DOHH2 (cell line): Measurements from ENCODE around the gene CCL21.

Source experiments
- H3F3A ChIP-seq: fragments of 200-600 bp; sonication (generic), shearing (Covaris generic); 2 replicates; pipeline ENCODE4 v1.6.0; 2016; ENCODE audit warnings: antibody characterized with exemption, mild to moderate bottlenecking; ENCODE audit not compliant: control insufficient read depth, insufficient read depth
- H3K27ac ChIP-seq: fragments of 200-600 bp; sonication (generic); 2 replicates; pipeline ENCODE4 v1.5.1; 2014; ENCODE audit warnings: low read depth, mild to moderate bottlenecking, low read length, moderate library complexity
- H3K27me3 ChIP-seq: fragments of 200-600 bp; sonication (generic); 2 replicates; pipeline ENCODE4 v1.6.1; 2014; ENCODE audit warnings: mild to moderate bottlenecking, low read length, mixed read lengths; ENCODE audit not compliant: control insufficient read depth
- H3K36me3 ChIP-seq: fragments of 200-600 bp; sonication (generic); 2 replicates; pipeline ENCODE4 v1.6.1; 2014; ENCODE audit warnings: mild to moderate bottlenecking, low read length, moderate library complexity, mixed read lengths; ENCODE audit not compliant: control insufficient read depth
- H3K4me1 ChIP-seq: fragments of 200-600 bp; sonication (generic); 2 replicates; pipeline ENCODE4 v1.6.1; 2014; ENCODE audit warnings: mild to moderate bottlenecking, low read length, mixed read lengths; ENCODE audit not compliant: control insufficient read depth
- H3K4me2 ChIP-seq: fragments of 200-600 bp; sonication (generic); 2 replicates; pipeline ENCODE4 v1.6.0; 2014; ENCODE audit warnings: mild to moderate bottlenecking, low read length, moderate library complexity
- H3K4me3 ChIP-seq: fragments of 200-600 bp; sonication (generic); 2 replicates; pipeline ENCODE4 v1.5.1; 2014; ENCODE audit warnings: mild to moderate bottlenecking, low read length, mixed read lengths
- H3K79me2 ChIP-seq: fragments of 200-600 bp; sonication (generic); 2 replicates; pipeline ENCODE4 v1.6.1; 2014; ENCODE audit warnings: mild to moderate bottlenecking, low read length, mixed read lengths; ENCODE audit not compliant: control insufficient read depth
- H3K9me2 ChIP-seq: fragments of 200-600 bp; sonication (generic); replicated peaks from 2 replicates; pipeline ENCODE4 v1.6.1; 2014; ENCODE audit warnings: mild to moderate bottlenecking, low read length, mixed read lengths; ENCODE audit not compliant: control insufficient read depth
- H3K9me3 ChIP-seq: fragments of 200-600 bp; sonication (generic); 2 replicates; pipeline ENCODE4 v1.6.1; 2014; ENCODE audit warnings: antibody characterized with exemption, low read length, mixed read lengths; ENCODE audit not compliant: control insufficient read depth, insufficient read depth
- H4K20me1 ChIP-seq: fragments of 200-600 bp; sonication (generic); 2 replicates; pipeline ENCODE4 v1.6.0; 2014; ENCODE audit warnings: low read depth, mild to moderate bottlenecking, antibody characterized with exemption, low read length, moderate library complexity; ENCODE audit not compliant: control insufficient read depth, insufficient read depth
- CTCF ChIP-seq: fragments of 200-600 bp; sonication (generic); IDR thresholded peaks from one replicate; pipeline ENCODE4 v1.5.1; 2014; ENCODE audit warnings: antibody characterized with exemption, mild to moderate bottlenecking, low read depth, low read length; ENCODE audit not compliant: poor library complexity, severe bottlenecking
- EZH2phosphoT487 ChIP-seq: fragments of 200-600 bp; sonication (generic); IDR thresholded peaks from 2 replicates; pipeline ENCODE4 v1.6.1; 2017; ENCODE audit warnings: borderline replicate concordance, mild to moderate bottlenecking, antibody characterized with exemption, low read length, moderate library complexity, mixed read lengths

The CCL21 gene

GRCh38 chr9:34675048-34675714 lies 34.8 kb downstream of the CCL21 start:
- no peaks in the 10 kb centered on the region for H3K4me1 ChIP-seq
- no peak overlapping the region for H3K27ac ChIP-seq
- no peaks in the 10 kb centered on the region for H3K27me3 ChIP-seq
- no peak overlapping the region for H3K4me2 ChIP-seq
- no peak overlapping the region for H3K4me3 ChIP-seq
- H3F3A ChIP-seq = no peaks in the 10 kb centered on the region
- H4K20me1 ChIP-seq = no peaks in the 10 kb centered on the region
- TF ChIP-seq CTCF = peak; percentile 97
- TF ChIP-seq EZH2phosphoT487 = no peak
- no peaks in the 10 kb centered on the region for H3K79me2 ChIP-seq
- no peaks in the 10 kb centered on the region for H3K9me2 ChIP-seq
- no peaks in the 10 kb centered on the region for H3K9me3 ChIP-seq
- no peaks in the 10 kb centered on the region for H3K36me3 ChIP-seq

GRCh38 chr9:34674440-34674839 lies 35.5 kb downstream of the CCL21 start:
- H3K4me2 ChIP-seq = no peak overlapping the region

GRCh38 chr9:34671307-34671706 lies 38.6 kb downstream of the CCL21 start:
- H4K20me1 ChIP-seq = no peaks in the 10 kb centered on the region
- TF ChIP-seq CTCF (no peak), EZH2phosphoT487 (no peak)
- no peaks in the 10 kb centered on the region for H3K36me3 ChIP-seq
- no peaks in the 10 kb centered on the region for H3K9me2 ChIP-seq
- no peaks in the 10 kb centered on the region for H3K9me3 ChIP-seq
- no peaks in the 10 kb centered on the region for H3K27me3 ChIP-seq
- no peaks in the 10 kb centered on the region for H3K79me2 ChIP-seq
- no peaks in the 10 kb centered on the region for H3F3A ChIP-seq
- no peak overlapping the region for H3K27ac ChIP-seq
- no peak overlapping the region for H3K4me2 ChIP-seq
- H3K4me3 ChIP-seq = no peak overlapping the region
- 0 out of 2 replicates have a peak, but pooled peaks cover under 1% of the 10 kb centered on the region for H3K4me1 ChIP-seq

More at GRCh38 chr9:34674440-34674839, 35.5 kb downstream of the CCL21 start:
- TF ChIP-seq EZH2phosphoT487 (no peak), CTCF (no peak)
- H3K79me2 ChIP-seq = no peaks in the 10 kb centered on the region
- H3K9me3 ChIP-seq = no peaks in the 10 kb centered on the region
- no peak overlapping the region for H3K27ac ChIP-seq
- no peaks in the 10 kb centered on the region for H3K27me3 ChIP-seq
- H3K9me2 ChIP-seq = no peaks in the 10 kb centered on the region
- no peaks in the 10 kb centered on the region for H3K4me1 ChIP-seq
- no peaks in the 10 kb centered on the region for H4K20me1 ChIP-seq
- no peaks in the 10 kb centered on the region for H3F3A ChIP-seq
- H3K36me3 ChIP-seq = no peaks in the 10 kb centered on the region
- no peak overlapping the region for H3K4me3 ChIP-seq
